ENCODE data around the gene C3.

C3 gene

DNA sequence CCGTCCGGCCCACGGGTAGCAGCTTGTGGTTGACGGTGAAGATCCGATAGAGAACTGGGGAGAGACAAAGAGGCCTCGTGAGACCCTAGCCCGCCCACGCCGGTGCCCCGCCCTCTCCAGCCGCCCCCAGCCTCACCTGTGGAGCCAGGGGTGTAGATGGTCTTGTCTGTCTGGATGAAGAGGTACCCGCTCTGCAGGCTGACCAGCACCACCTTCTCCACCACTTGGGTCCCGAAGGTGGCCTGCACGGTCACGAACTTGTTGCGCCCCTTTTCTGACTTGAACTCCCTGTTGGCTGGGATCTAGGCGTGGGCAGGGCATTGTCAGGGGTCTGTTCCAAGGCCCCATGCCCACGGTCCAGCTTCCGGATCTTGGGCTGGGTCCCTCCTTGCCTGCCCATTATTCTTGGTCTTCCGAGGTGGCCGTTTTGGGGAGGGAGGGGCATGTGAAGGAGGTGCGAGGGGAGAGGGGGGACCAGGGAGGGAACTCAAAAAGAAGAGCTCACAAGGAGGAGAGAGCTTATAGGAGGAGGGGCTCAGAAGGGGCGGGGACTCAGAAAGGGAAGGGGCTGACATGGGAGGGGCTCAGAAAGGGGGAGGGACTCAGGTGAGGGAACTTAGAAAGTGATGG, 2.2 kb downstream of the C3 start:
- no peak for DNase-seq (ENCODE audit: low read depth)
- TF ChIP-seq, protein P1, sequence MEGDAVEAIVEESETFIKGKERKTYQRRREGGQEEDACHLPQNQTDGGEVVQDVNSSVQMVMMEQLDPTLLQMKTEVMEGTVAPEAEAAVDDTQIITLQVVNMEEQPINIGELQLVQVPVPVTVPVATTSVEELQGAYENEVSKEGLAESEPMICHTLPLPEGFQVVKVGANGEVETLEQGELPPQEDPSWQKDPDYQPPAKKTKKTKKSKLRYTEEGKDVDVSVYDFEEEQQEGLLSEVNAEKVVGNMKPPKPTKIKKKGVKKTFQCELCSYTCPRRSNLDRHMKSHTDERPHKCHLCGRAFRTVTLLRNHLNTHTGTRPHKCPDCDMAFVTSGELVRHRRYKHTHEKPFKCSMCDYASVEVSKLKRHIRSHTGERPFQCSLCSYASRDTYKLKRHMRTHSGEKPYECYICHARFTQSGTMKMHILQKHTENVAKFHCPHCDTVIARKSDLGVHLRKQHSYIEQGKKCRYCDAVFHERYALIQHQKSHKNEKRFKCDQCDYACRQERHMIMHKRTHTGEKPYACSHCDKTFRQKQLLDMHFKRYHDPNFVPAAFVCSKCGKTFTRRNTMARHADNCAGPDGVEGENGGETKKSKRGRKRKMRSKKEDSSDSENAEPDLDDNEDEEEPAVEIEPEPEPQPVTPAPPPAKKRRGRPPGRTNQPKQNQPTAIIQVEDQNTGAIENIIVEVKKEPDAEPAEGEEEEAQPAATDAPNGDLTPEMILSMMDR (IDR thresholded peaks at IDR 0.05; ENCODE audit: control insufficient read depth, insufficient read depth, low read depth, low read length, missing control alignments), result no peak
- H3K4me3 ChIP-seq (ENCODE audit: control insufficient read depth, low read depth, low read length), result no peak overlapping the region

DNA sequence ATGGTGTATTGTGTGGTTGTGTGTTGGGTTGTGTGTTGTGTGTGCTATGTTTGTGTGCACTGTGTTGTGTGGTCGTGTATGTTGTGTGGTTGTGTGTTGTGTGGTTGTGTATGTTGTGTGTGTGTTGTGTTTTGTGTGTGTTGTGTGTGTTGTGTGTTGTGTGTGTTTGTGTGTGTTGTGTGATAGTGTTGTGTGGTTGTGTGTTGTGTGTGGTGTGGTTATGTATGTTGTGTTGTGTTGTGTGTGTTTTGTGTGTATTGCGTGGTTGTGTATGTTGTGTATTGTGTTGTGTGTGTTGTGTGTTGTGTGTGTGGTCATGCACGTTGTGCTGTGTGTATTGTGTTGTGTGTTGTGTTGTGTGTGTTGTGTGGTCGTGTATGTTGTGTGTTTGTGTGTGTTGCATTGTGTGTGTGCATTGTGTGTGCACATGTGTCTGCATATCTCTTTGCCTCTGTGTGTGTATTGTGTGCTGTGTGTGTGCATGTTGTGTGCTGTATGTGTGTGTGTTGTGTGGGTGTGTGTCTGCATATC, 2.9 kb downstream of the C3 start:
- TF ChIP-seq, protein P1 (IDR thresholded peaks at IDR 0.05; ENCODE audit: control insufficient read depth, insufficient read depth, low read depth, low read length, missing control alignments), result no peak
- H3K4me3 ChIP-seq (ENCODE audit: control insufficient read depth, low read depth, low read length), result no peak overlapping the region
- no peak for DNase-seq (ENCODE audit: low read depth)

DNA sequence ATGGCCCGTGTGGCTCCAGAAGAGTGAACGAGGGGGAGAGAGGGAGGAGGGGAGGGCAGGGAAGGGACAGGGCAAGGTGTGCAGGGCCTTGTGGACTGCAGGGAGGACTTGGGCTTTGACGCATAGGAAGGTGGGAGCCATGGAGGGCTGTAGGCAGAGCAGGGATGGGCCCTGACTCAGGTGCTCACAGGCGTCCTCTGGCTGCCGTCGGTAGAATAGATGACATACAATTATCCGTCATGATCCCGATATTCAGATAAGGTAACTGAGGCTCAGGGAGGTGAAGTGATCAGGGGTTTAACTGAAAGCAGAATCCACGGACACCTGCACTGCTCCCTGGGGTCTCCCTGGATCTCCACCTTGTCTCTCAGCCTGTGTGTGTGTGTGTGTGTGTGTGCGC, 3.4 kb downstream of the C3 start:
- no peak overlapping the region for H3K4me3 ChIP-seq (ENCODE audit: control insufficient read depth, low read depth, low read length)
- no peak for DNase-seq (ENCODE audit: low read depth)
- TF ChIP-seq, protein P1 (IDR thresholded peaks at IDR 0.05; ENCODE audit: control insufficient read depth, insufficient read depth, low read depth, low read length, missing control alignments), result no peak

DNA sequence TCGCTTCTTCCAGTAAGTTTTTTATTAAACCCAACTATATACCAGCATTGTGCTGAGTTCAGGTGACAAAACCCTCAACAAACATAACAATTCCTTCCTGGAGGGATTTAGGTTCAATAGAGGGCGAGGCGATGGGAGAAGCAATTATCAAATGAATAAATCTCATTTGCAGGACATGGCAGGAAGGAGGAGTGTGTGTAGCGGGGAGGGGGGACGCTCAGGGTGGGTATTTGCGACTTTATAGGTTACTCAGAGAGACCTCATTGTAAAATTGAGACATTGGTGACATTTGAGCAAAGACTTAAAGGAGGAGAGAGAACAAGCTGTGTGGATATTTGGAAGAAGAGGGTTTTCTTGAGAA, 3.9 kb downstream of the C3 start:
- no peak overlapping the region for H3K4me3 ChIP-seq (ENCODE audit: control insufficient read depth, low read depth, low read length)
- TF ChIP-seq, protein P1 (IDR thresholded peaks at IDR 0.05; ENCODE audit: control insufficient read depth, insufficient read depth, low read depth, low read length, missing control alignments), result no peak
- DNase-seq (ENCODE audit: low read depth), result no peak

DNA sequence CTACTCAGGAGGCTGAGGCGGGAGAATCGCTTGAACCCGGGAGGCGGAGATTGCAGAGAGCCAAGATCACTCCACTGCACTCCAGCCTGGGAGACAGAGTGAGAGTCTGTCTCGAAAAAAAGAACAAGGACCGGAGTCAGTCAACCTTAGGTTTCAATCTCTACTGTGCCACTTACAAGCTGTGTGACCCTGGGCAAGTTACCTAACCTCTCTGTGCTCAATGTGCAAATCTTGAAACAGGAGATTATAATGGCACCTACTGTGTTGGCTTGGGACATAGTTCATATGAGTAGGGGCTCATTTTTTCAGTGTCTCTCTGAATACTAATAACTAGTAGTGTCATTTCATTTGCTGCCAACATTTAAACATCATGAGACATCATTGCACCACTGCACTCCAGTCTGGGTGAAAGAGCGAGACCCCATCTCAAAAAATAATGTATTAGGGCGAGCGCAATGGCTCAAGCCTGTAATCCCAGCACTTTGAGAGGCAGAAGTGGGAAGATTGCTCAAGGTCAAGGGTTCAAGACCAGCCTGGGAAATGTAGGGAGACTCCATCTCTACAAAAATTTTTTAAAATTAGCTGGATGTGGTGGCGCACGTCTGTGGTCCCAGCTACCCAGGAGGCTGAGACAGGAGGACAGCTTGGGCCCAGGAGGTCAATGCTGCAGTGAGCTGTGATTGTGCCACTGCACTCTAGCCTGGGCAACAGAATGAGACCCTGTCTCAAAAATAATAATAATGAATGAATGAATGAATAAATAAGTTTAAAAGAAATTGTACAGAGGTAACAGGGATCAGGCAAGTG, 5.5 kb downstream of the C3 start:
- TF ChIP-seq, protein P1 (IDR thresholded peaks at IDR 0.05; ENCODE audit: control insufficient read depth, insufficient read depth, low read depth, low read length, missing control alignments), result no peak
- no peak for DNase-seq (ENCODE audit: low read depth)
- no peak overlapping the region for H3K4me3 ChIP-seq (ENCODE audit: control insufficient read depth, low read depth, low read length)

DNA sequence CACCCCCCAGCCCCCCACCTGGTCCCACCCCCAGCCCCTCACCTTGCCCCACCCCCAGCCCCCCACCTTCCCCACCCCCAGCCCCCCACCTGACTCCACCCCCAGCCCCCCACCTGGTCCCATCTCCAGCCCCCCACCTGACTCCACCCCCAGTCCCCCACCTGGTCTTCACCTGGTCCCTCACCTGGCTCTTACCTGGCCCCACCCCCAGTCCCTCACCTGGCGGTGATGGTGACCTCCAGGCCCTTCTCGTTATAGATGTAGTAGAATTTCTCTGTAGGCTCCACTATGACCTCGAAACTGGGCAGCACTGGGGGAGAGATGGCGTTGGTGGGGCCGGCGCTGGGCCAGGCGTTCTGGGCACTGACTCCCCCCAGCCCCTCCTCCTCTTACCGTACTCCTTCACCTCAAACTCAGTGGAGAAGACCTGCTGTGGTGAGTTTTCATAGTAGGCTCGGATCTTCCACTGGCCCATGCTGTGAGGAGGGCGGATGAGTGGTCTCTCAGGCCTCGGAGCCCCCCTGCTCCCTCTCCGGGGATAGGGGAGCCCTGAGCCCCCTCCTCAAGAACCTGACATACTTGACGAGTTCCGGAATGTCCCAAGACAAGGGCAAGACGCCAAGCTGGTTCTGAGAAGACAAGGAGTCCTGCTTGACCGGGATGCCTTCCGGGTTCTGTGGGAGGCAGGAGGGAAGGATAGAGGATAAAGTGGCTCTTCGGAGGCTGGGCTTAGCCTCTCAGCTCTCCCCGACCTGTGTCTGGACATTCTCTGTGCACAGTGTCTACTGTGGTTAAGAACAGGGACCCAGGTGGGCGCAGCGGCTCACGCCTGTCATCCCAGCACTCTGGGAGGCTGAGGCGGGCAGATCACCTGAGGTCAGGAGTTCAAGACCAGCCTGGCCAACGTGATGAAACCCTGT, 6.4 kb downstream of the C3 start:
- no peak for DNase-seq (ENCODE audit: low read depth)
- TF ChIP-seq, protein P1 (IDR thresholded peaks at IDR 0.05; ENCODE audit: control insufficient read depth, insufficient read depth, low read depth, low read length, missing control alignments), result no peak
- no peak overlapping the region for H3K4me3 ChIP-seq (ENCODE audit: control insufficient read depth, low read depth, low read length)
